Lower lobe of right lung (tissue), 2 donors: ENCODE measurements around the gene WAS. TPM values are rescaled to one million over a fixed set of nuclear protein-coding genes. Genes with fewer than 3 reads are reported as not detected.

Experiments
- ATAC-seq, 2 donors: fragments of 200-7000 bp; cut with Tn5 transposase; one replicate each; pipeline ENCODE4 v1.9.1; 2020 to 2022; ENCODE audit warnings: mild to moderate bottlenecking in 2 of 2, moderate library complexity in 2 of 2
- DNase-seq: peaks from one replicate; pipeline ENCODE4 v3.0.0-alpha.2; 2020
- H3K27ac ChIP-seq: fragments of 200-600 bp; one replicate; pipeline ENCODE4 v1.8.0; 2022
- H3K27me3 ChIP-seq: fragments of 200-600 bp; one replicate; pipeline ENCODE4 v1.8.0; 2022; ENCODE audit warnings: low read depth
- H3K36me3 ChIP-seq: fragments of 200-600 bp; one replicate; pipeline ENCODE4 v1.8.0; 2022; ENCODE audit warnings: mild to moderate bottlenecking
- H3K4me1 ChIP-seq: fragments of 200-600 bp; one replicate; pipeline ENCODE4 v1.8.0; 2022
- H3K4me3 ChIP-seq: fragments of 200-600 bp; one replicate; pipeline ENCODE4 v1.8.0; 2022; ENCODE audit warnings: mild to moderate bottlenecking
- H3K9me3 ChIP-seq: fragments of 200-600 bp; one replicate; pipeline ENCODE4 v1.8.0; 2022
- CTCF ChIP-seq: fragments of 200-600 bp; IDR thresholded peaks from one replicate; pipeline ENCODE4 v1.8.0; 2022; ENCODE audit warnings: antibody characterized with exemption, mild to moderate bottlenecking
- intact Hi-C: fragments of 100-400 bp; cut with DNase I; formaldehyde crosslinking; loops from one replicate; pipeline ENCODE4 v1.11.0; 2022
- total RNA-seq: library from RNA; stranded (reverse); fragmentation: NEBNext Ultra II Directional; extraction: Animal tissue kit (Norgen Biotek cat#: 25700); gene quantifications from one replicate; pipeline ENCODE4 v1.2.1, GENCODE V29; 2021
- donor health status: DM: no; HTN: yes; CAD: no; lungs with severe emphysema.

The WAS gene
- total RNA-seq, 1 donor from 2014 or later: 40.3 TPM

- peaks cover 22% of the 10 kb centered on the region for H3K36me3 ChIP-seq
- DNase-seq: no peak
- H3K4me1 ChIP-seq: no peaks in the 10 kb centered on the region
- intact Hi-C loops: no loop called here
- ATAC-seq: no peak
- H3K27me3 ChIP-seq: no peaks in the 10 kb centered on the region
- TF ChIP-seq CTCF: no peak
- no peak overlapping the region for H3K4me3 ChIP-seq
- H3K9me3 ChIP-seq: no peaks in the 10 kb centered on the region
- no peak overlapping the region for H3K27ac ChIP-seq
Observed at GRCh38 chrX:48703228-48703627, 19.6 kb downstream of the WAS start.

- Histone ChIP-seq H3K9me3 (no peaks in the 10 kb centered on the region), H3K27ac (no peak overlapping the region), H3K36me3 (peaks cover 22% of the 10 kb centered on the region), H3K27me3 (no peaks in the 10 kb centered on the region), H3K4me1 (no peaks in the 10 kb centered on the region), H3K4me3 (no peak overlapping the region)
- no peak for TF ChIP-seq CTCF
- intact Hi-C loops: no loop called here
- ATAC-seq (no peak), DNase-seq (no peak)
Observed at GRCh38 chrX:48703642-48704481, 20.3 kb downstream of the WAS start.

GRCh38 chrX:48705871-48706270, 22.3 kb downstream of the WAS start:
- Histone ChIP-seq H3K4me1 (no peaks in the 10 kb centered on the region), H3K4me3 (no peak overlapping the region), H3K36me3 (peaks cover 13% of the 10 kb centered on the region), H3K9me3 (no peaks in the 10 kb centered on the region), H3K27me3 (no peaks in the 10 kb centered on the region), H3K27ac (no peak overlapping the region)
- DNase-seq (no peak), ATAC-seq (no peak)
- intact Hi-C loops: no loop called here
- TF ChIP-seq CTCF: no peak

GRCh38 chrX:48709522-48710112, 26.0 kb downstream of the WAS start:
- intact Hi-C loops: no loop called here
- H3K36me3 ChIP-seq: no peaks in the 10 kb centered on the region
- DNase-seq (no peak), ATAC-seq (no peak)
- H3K4me3 ChIP-seq: no peak overlapping the region
- no peak for TF ChIP-seq CTCF
- no peaks in the 10 kb centered on the region for H3K4me1 ChIP-seq
- no peaks in the 10 kb centered on the region for H3K27me3 ChIP-seq
- H3K27ac ChIP-seq: no peak overlapping the region
- H3K9me3 ChIP-seq: no peaks in the 10 kb centered on the region

GRCh38 chrX:48711162-48711928, 27.7 kb downstream of the WAS start:
- no peaks in the 10 kb centered on the region for H3K27me3 ChIP-seq
- no peak for TF ChIP-seq CTCF
- intact Hi-C loops: no loop called here
- no peak for ATAC-seq
- no peak for DNase-seq
- no peaks in the 10 kb centered on the region for H3K4me1 ChIP-seq
- no peaks in the 10 kb centered on the region for H3K9me3 ChIP-seq
- no peak overlapping the region for H3K27ac ChIP-seq
- no peaks in the 10 kb centered on the region for H3K36me3 ChIP-seq
- no peak overlapping the region for H3K4me3 ChIP-seq
